SH-SY5Y (cell line): ENCODE results near the gene SLC9A2.

ENCODE experiments used
- GATA2 ChIP-seq: IDR thresholded peaks from 2 replicates; pipeline ENCODE4 v1.6.1; 2011; ENCODE audit warnings: mild to moderate bottlenecking, low read depth, low read length
- GATA3 ChIP-seq: IDR thresholded peaks from 2 replicates; pipeline ENCODE4 v1.6.1; 2011; ENCODE audit warnings: low read depth, mild to moderate bottlenecking, low read length, moderate library complexity

GRCh38 chr2:102736110-102736409 is 116.7 kb downstream of the SLC9A2 start:
- no peak for TF ChIP-seq GATA2
- no peak for TF ChIP-seq GATA3
